EL (cell line): ENCODE results near the gene MYO3A.
"Not testable (repeated sequence)": the region's sequence is repeated elsewhere in the genome, so short reads cannot be mapped to it uniquely, and the experiment has no call there.

ENCODE experiments used
- DNase-seq: peaks from one replicate; pipeline ENCODE4 v3.0.0-alpha.2; 2016

MYO3A gene

GRCh38 chr10:25978771-25979170 lies 44.7 kb downstream of the MYO3A start:
- no peak for DNase-seq

GRCh38 chr10:25982107-25982506 lies 48.1 kb downstream of the MYO3A start:
- DNase-seq, result no peak

DNA sequence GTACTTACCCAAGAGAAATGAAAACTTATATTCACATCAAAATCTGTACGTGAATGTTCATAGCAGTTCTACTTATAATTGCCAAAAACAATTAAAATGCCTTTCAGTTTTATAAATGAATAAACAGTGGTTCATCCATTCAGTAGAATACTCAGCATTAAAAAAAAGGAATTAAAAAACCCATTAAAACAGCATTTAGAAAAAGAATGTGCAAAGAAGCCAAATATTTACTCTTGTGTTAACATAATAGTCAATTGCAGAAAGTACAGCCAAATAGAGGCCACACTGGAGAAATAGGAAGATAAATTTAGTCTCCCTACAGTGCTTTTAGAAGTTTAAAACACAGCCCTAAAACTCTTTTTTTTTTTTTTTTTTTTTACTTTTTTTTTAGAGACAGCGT lies 54.6 kb downstream of the MYO3A start:
- no peak for DNase-seq

GRCh38 chr10:25989951-25990350 lies 55.9 kb downstream of the MYO3A start:
- no peak for DNase-seq

DNA sequence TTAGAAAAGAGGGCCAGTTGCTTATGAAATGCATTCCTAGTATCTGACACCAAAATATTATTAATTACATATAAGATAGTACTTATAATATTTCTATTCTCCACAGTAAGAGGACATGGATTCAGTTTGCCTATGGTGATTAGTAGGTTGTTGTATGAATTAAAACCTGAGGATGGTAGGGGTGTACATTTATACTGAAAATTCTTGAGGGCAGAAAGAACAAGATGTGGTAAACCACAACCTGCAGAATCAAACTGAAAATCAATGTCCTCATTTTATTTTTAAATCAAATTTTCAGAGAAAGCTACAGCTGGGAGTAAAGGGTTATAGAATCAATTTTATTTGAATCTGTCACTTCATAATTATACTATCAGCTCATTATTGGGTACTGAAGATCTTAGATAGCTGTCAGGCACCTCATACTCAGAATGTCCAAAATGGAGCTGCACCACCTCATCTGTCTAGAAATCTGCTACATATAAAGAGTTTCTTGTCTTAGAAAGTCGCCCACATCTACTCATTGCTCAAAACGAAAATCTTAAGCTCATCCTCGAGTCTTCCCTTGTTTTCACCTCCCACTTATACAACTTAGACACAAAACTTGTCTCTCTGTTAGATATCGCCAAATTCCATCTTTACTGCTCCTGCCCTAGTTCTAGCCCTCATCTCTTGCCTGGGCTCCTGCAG lies 65.4 kb downstream of the MYO3A start:
- DNase-seq, result no peak

DNA sequence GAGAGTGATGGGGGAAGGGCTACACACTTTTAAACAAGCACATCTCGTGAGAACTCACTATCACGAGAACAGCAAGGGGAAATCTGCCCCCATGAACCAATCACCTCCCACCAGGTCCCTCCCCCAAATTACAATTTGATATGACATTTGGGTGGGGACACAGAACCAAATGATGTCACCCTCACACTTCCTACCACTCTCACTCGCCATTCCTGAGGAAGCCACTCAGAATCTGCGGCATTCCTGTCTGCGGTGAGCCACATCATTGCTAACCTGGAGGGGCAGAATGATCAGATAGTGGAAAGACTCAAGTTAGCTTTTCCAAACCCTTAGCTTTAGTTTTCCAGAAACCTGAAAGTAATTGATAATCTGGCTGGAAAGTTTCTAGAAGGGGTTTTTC lies 66.9 kb downstream of the MYO3A start:
- DNase-seq, result no peak

DNA sequence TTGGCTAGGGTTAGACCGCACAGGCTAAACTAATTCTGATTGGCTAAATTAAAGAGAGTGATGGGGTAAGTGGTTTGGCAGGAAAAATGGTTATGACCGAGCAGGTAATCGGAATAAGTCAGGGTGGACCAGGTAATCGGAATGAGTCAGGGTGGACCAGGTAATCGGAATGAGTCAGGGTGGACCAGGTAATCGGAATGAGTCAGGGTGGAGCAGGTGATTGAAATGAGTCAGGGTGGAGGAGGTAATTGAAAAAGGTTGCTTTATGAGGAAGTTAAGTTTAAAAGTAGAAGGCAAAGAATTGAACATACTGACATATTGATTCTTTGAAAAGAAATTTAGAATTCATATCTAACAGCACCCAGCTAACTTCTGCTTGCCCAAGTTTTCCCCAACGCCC lies 68.4 kb downstream of the MYO3A start:
- not testable (repeated sequence) for DNase-seq

GRCh38 chr10:26015092-26015491 lies 81.1 kb downstream of the MYO3A start:
- DNase-seq, result no peak

DNA sequence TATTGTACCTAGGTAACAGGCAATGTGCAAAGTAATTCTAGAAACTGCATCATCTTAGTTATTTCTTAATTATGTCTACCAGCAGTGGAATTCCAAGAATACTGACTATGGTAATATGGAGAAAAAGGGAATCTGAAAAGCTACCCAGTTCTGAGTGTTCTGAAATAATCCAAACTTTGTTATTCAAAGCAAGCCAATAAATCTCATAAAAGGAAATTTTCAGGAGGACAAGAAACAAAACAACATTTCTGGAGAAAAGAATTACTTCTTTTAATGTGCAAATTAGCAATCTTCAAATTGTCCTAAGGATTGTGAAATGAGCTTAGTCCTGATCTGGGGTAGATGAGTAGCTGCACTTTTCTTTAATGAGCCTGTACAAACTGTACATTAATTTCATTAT lies 88.8 kb downstream of the MYO3A start:
- DNase-seq, result no peak

GRCh38 chr10:26024303-26024702 lies 90.3 kb downstream of the MYO3A start:
- DNase-seq, result no peak

DNA sequence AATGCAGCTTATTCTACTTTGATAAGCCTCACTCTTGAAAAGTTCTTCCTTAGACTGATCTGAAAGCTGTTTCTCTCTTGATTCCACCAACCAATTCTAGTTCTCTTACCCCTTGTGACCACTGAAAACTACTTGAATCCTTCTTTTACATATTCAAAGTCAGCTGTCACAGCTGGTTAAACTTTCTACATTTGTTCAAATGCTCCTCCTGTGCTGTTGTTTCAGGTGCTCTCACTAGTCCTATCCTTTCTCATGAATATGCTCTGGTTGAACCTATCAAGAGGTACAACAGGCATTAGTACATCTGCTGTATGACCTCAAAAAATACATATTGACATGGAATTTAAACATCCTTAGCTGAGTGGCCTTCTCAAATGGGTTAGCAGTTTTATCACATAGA lies 91.5 kb downstream of the MYO3A start:
- DNase-seq, result no peak

GRCh38 chr10:26029858-26030257 lies 95.8 kb downstream of the MYO3A start:
- DNase-seq, result no peak

GRCh38 chr10:26031300-26031699 lies 97.3 kb downstream of the MYO3A start:
- no peak for DNase-seq

- DNase-seq, result no peak
Measured at GRCh38 chr10:26043469-26043868, 109.4 kb downstream of the MYO3A start.

DNA sequence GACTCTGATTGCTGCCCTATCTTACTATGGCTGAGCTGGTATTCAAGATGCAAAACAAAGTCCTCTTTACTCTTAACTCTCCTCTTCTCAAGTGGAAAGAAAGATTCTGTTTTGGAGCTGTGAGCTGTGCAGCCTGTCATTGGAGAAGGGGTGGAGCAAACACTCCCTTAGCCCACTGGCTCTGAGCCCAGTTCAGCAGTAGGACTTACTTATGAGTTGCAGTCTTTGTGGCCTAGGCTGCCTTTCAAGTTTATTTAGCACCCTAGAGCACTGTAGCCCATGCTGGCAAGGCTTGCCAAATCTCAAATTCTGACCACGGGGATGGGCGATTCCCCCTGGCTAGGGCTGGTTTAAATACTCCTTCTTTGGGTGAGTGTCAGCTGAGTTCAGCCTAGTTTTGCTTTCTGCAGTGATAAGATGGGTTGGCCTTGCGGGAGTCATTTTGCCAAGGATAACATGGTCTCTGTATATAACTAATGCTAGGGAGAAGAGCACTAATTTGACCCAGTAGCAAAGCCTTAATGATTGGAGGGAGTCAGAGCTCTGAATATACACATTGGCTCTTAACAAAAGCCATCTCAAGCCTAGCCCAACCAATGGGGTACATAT lies 110.2 kb downstream of the MYO3A start:
- DNase-seq, result no peak

- no peak for DNase-seq
Measured at GRCh38 chr10:26046073-26046700, 112.2 kb downstream of the MYO3A start.

GRCh38 chr10:26048756-26049155 lies 114.7 kb downstream of the MYO3A start:
- no peak for DNase-seq

- no peak for DNase-seq
Measured at GRCh38 chr10:26052326-26052725, 118.3 kb downstream of the MYO3A start.

- no peak for DNase-seq
Measured at GRCh38 chr10:26057466-26057865, 123.4 kb downstream of the MYO3A start.

DNA sequence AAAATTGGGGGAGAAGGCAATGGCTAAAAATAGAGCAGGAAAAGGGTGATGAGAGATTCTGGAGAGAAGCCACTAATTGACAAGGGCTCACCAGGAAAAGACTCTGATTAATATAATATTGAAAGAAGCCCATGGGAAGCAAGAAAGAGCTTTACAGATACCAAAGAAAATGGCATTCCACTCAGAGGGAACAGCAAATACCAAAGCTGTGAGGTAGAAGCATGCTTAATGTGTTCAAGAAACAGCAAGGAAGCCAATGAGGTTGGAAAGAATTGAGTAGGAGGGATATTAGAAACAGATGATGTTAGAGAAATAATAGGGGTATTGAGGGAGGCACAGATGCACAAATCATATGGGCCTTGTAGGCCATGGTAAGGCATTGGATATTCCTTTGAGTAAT lies 130.1 kb downstream of the MYO3A start:
- no peak for DNase-seq

DNA sequence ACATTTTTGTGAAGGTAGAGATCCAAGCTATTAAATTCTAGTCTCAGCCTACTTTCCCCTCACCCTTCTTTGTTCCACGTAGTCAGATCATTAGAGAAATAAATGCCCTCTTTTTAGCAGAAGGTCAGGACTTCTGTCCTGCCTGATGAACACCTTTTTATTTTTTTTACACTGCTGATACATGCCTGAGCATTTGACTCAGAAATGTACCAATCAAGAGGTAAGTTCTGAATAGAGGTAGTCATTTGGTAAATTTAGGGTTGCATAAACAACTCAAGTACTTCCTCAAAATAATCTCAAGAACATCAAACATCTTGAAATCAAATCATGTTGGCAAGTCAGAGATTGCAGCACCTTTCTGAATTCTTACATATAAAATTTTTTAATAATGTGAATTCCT lies 133.7 kb downstream of the MYO3A start:
- DNase-seq, result no peak

- not testable (repeated sequence) for DNase-seq
Measured at GRCh38 chr10:26080971-26081370, 146.9 kb downstream of the MYO3A start.

GRCh38 chr10:26081459-26081858 lies 147.4 kb downstream of the MYO3A start:
- no peak for DNase-seq

DNA sequence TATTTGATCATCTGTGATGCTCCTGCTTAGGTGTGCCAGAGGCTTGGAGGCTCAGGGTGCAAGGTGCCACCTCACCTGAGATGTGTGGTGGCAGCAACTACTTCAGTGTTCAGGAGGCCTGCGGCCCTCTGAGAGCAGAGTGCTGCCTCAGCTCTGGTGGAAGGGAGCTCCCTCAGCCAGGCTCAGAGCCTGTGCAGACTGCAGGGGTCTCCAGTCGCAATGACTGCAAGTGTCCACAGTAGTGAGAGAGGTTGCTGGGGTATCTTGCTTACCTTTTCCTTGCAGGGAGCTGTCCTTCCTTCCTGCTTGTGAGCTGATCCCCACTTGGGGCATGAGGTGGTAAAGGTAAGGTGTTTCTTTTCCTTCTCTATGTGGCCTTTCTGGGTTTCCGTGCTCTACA lies 151.5 kb downstream of the MYO3A start:
- no peak for DNase-seq

- DNase-seq, result no peak
Measured at GRCh38 chr10:26087666-26088065, 153.6 kb downstream of the MYO3A start.
